Esophagus squamous epithelium (tissue), 4 donors: ENCODE measurements around the gene FNDC3B.

Experiments used
- CTCF ChIP-seq, 6 experiments: fragments of 450-650 bp in 4 of 6; fragments of 200-600 bp in 2 of 6; sonication (generic) in 2 of 6; IDR thresholded peaks; one replicate each; pipeline ENCODE4 v1.5.1; 2016 to 2019; ENCODE audit warnings: antibody characterized with exemption in 6 of 6, mild to moderate bottlenecking in 4 of 6, moderate library complexity in 4 of 6
- POLR2A ChIP-seq, 4 donors: fragments of 450-650 bp; IDR thresholded peaks; one replicate each; pipeline ENCODE4 v1.6.1; 2017; ENCODE audit warnings: antibody characterized with exemption in 4 of 4, mild to moderate bottlenecking in 4 of 4, moderate library complexity in 3 of 4

GRCh38 chr3:172446198-172446597 is 406.8 kb downstream of the FNDC3B start:
- TF ChIP-seq CTCF (IDR thresholded peaks at IDR 0.05): no peak
- no peak for TF ChIP-seq POLR2A (IDR thresholded peaks at IDR 0.05)
